NCI-H510A (cell line): ENCODE measurements around the gene KIF2C.
"Not testable (repeated sequence)": the region's sequence is repeated elsewhere in the genome, so short reads cannot be mapped to it uniquely, and the experiment has no call there.

Experiments used
- DNase-seq: peaks from one replicate; lab custom pipeline; 2025; lab: John Stamatoyannopoulos, UW

KIF2C gene

GRCh38 chr1:44739307-44740178, at the start of gene KIF2C:
Gene KIF2C, plus strand, starts transcription at chr1:44739837. Its CDS starts 96 bp downstream, at chr1:44739933.
- peak; percentile 93 for DNase-seq

GRCh38 chr1:44693159-44693558, 46.5 kb upstream of the KIF2C start:
- no peak for DNase-seq

GRCh38 chr1:44693900-44694299, 45.7 kb upstream of the KIF2C start:
- DNase-seq: no peak

GRCh38 chr1:44694863-44695478, 44.7 kb upstream of the KIF2C start:
- no peak for DNase-seq

- DNase-seq: no peak
Observed at GRCh38 chr1:44695671-44696070, 44.0 kb upstream of the KIF2C start.

- DNase-seq: no peak
Observed at GRCh38 chr1:44696101-44696500, 43.5 kb upstream of the KIF2C start.

GRCh38 chr1:44696789-44697345, 42.8 kb upstream of the KIF2C start:
- DNase-seq: no peak

GRCh38 chr1:44698138-44698537, 41.5 kb upstream of the KIF2C start:
- no peak for DNase-seq

- not testable (repeated sequence) for DNase-seq
Observed at GRCh38 chr1:44699375-44699774, 40.3 kb upstream of the KIF2C start.

- no peak for DNase-seq
Observed at GRCh38 chr1:44700573-44700972, 39.1 kb upstream of the KIF2C start.

- no peak for DNase-seq
Observed at GRCh38 chr1:44701141-44701573, 38.5 kb upstream of the KIF2C start.

GRCh38 chr1:44705470-44705869, 34.2 kb upstream of the KIF2C start:
- no peak for DNase-seq

GRCh38 chr1:44705938-44706337, 33.7 kb upstream of the KIF2C start:
- no peak for DNase-seq

GRCh38 chr1:44707112-44707881, 32.3 kb upstream of the KIF2C start:
- DNase-seq: no peak

GRCh38 chr1:44707959-44708831, 31.4 kb upstream of the KIF2C start:
- no peak for DNase-seq

GRCh38 chr1:44713321-44713781, 26.3 kb upstream of the KIF2C start:
- peak; percentile 42 for DNase-seq

GRCh38 chr1:44714532-44714931, 25.1 kb upstream of the KIF2C start:
- DNase-seq: no peak

- DNase-seq: peak; percentile 42
Observed at GRCh38 chr1:44714944-44715571, 24.6 kb upstream of the KIF2C start.

GRCh38 chr1:44717156-44717555, 22.5 kb upstream of the KIF2C start:
- no peak for DNase-seq

GRCh38 chr1:44717653-44718052, 22.0 kb upstream of the KIF2C start:
- DNase-seq: no peak

- no peak for DNase-seq
Observed at GRCh38 chr1:44718091-44718490, 21.5 kb upstream of the KIF2C start.
